Fibroblast of peridontal ligament (primary cell): ENCODE measurements around the gene COPB2.

Experiments used
- DNase-seq: peaks from one replicate; pipeline ENCODE4 v3.0.0-alpha.2; 2010; ENCODE audit errors: extremely low read depth

Gene COPB2

DNA sequence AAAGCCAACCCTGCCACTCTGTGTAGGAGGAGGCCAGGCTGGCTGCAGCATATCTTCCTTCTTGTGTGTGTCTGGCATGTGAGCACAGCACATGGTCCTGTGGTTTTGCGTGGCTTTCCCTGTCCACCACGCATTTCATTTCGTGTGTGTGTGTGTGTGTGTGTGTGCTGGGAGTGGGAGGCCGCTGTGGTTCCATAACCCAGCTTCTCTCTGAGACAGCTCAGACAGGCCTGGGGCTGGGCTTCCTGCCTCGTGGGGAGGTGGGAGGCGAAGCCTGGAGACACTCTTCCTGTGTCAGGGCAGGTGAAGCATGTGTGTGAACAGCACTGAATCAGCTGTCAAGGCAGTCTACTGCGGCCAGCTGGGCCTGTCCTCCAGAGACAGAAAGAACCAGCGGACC lies 61.6 kb downstream of the COPB2 start:
- DNase-seq, result no peak

DNA sequence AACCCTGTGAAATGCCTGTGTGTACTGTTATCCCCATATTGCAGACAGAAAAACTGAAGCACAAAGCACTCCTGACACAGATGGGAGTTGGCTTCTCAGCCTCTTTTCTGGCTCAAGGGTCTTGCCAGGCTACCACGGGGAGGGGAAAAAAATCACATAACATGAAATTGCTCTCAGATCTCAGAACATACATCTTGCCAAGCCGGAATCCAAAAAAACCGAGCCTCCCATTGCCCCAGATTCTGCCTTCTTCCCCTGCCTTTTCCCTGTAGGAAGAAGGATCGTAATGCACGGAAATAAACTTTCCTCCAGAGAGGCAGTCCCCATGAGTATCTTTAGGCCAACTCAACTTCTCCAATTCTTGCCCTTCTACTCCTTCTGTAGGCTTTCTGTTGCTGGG lies 62.2 kb downstream of the COPB2 start:
- no peak for DNase-seq

DNA sequence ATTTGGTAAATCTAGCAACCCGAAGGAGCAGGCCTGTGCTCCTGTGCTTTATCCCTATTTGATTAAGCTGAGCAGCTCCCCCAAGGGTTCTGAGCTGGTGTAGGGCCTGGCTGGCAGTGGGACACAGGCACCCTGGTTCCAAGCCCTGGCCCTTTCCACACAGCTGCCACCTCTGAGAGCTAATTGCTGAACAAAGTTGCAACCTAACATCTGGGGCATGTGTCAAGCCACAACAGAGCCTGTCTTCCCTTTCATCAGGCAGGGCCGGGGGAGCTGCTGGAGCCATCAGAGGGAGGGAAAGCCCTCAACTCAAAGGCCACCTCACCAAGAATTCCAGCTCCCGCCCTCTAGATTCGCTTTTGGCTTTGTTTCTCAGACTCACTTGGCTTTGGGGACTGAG lies 62.7 kb downstream of the COPB2 start:
- no peak for DNase-seq

DNA sequence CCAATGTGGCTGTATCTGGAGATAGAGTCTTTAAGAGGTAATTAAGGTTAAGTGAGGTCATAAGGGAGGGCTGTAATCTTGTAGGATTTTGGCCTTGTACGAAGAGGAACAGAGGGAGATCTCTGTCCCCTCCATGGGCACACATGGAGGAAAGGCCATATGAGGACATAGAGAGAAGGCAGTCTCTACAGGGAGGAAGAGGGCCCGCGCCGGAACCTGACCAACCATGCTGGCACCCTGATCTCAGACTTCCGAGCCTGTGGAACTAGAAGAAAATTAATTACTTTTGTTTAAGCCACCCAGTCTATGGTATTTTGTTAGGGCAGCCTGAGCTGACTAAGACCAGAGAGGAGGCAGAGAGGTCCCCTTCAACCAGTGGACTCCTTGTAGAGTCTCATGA lies 63.3 kb downstream of the COPB2 start:
- DNase-seq, result no peak

DNA sequence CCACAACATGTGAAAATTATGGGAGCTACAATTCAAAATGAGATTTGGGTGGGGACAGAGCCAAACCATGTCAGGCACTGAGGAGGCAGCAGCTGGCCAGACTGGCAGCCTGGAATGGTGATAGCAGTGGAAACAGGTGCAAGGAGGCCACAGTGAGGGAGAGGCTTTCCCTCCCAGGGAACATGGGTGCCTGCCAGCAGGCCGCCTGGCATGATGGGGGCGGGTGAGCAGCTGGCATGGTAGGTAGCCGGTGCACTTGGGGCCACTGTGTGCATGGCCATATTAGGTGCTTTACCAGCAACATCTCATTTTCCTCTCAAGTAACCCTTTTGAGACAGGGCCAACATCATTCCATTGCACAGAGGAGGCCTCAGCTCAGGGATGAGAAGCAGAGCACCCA lies 63.9 kb downstream of the COPB2 start:
- no peak for DNase-seq

DNA sequence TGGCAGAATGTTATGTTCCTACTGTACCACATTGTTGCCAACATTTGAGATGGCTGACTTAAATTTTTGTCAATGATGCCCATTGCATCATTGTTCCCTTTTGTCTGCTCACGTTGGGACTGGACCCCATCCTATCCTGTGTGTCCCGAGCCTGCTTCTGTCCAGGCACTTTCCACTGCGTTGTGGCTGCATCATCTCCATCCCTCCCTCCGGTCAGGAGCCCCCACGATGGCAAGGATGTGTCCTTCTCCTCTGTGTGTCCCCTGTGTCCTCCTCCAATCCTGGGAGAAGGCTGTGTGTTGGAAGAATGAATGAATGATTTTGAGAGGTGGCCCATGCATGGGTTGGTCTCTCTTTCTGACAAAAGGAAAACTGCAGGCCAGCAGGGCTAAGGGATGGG lies 65.0 kb downstream of the COPB2 start:
- DNase-seq, result no peak

DNA sequence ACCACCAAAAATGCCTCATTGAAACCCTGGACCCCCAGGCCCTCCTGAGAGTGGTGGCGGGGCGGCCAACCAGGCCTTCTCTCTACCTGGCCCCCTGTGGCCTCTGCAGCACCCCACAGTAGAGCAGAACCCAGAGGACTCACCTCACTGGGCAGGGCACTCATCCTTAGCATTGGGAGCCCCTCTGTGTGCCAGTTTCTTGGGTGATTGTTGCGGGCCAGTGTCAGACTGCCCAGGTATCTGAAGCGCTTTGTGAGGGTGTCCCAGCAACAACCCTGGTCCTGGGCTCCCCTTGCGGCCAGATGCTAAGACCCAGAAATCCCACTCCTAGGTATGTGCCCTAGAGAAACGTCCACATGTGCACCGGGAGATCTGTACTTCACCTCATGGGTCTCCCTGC lies 66.3 kb downstream of the COPB2 start:
- no peak for DNase-seq

DNA sequence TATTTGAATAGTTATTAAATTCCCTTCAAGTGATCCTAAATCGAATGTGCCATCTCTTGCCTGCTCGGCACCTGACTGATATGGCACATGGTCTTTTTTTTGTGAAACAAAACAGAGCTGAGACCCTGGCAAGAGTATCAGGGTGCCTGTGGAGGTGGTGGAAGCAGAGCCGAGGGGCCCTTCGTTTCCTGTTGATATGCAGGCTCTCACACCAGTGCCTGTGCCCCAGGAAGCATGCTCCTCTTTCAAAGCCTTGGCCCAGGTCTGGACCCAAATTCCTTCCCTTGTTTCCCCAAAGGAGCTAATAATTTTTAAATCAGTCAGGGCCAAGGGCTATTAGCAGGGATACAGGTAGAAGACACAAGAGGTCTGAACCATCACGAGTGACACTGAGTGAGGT lies 67.1 kb downstream of the COPB2 start:
- DNase-seq, result no peak

DNA sequence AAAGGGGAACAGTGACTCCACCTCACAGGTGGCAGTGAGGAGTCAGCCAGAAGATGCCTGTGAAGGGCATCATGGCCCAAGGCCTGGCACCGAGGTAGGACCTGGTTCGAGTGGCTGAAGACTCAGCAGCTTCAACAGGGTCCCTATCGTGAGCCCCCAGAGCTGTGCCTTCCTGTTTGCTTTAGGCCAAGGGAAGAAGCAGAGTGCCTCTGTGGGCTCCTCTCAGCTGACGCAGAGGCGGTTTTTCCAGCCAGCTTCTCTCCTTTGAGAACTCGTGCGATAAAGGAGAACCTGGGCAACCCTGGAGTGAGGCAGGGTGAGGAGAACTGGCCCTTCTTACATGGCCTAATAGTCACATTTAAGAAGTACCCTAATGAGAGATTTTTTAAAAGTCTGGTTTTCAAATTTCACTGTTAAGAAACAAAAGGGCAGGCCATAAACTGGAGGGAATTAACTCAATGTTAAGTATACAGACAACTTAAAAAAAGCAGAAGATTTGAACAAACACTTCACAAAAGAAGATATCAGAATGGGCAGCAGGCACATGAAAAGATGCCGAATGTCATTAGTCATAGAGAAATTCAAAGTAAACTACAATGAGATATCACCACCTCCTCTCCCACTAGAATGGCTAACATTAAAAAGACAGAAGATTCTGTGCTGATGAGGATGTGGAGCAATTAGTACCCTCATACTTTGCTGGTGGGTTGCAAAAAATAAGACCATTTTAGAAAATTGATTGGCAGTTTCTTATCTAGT lies 68.7 kb downstream of the COPB2 start:
- no peak for DNase-seq

DNA sequence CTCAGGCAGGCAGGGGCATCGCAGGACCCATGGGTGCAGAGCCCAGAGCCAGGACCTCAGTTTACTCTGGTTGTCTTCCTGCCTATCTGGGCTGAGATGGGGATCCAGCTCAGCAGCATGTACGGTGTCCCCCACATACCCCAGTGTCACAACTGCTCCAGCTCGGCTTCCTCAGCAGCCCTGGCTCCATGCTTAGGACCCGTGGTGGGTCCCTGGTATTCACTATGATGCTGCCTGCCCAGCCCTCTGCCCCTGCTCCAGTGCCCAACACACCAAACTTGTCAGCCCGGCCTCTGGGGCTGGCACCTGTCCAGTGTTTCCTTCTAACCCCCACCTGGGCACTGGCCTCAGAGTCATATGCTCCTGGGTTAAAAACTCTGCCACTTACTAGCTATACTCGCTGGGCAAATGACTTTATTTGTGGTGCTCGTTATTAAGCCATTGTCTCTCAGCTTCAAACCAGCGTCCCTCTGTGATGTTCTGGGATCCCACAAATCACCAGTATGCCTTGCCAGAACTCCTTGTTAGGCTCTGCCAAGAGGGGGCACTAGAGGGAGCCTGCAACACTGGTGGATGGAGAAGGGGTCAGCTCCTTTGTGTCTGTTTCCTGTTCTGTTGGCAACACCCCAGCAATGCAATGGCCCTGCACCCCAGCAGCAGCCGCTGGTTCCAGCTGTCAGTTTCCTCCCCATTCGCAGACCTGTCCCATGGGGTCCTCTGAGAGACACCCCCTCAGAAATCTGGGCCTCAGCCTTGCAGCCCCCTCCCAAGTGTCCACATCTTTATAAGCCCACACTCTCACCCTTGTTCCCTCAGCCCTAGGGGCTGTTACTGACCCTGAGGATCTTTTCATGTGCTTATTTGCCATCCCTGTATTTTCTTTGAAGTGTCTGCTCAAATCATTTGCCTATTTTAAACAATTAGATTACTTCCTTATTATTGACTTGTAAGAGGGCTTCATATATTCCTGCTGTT lies 69.7 kb downstream of the COPB2 start:
- DNase-seq, result no peak

DNA sequence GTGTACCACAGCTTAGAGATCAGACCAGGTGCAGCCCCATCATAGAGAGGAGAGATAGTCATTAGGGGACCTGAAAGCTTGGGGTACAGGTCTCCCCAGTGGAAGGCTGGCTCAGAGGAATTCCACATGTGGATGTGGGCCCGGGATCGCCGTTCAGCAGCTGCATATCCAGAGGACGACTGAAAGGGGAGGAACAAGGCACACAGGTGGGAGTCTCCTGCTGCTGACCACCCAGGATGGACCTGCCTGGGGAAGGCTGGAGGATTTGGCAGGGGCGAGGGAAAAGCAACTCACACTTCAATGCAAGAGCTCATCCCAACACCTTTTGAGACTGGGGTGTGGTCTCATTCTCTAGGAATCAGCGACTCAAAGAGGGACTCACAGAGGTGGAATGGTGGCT lies 70.6 kb downstream of the COPB2 start:
- no peak for DNase-seq

DNA sequence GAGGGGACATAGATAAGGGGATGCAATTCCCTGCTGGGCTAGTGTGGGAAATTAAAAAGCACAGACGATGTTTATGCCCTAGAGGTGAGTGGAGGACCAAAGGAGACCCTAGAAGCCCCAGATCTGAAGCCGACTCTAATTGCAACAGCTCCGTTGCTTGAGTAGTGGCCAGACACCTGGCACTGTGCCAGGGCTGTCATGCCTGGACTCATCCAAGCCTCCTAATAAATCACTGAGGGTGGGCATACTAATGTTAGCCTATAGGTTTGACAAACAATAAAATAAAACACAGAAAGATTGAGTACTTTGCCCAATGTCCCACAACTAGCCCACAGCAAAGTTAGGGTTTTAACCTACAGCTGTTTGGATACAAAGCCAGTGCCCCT lies 71.0 kb downstream of the COPB2 start:
- DNase-seq, result no peak

DNA sequence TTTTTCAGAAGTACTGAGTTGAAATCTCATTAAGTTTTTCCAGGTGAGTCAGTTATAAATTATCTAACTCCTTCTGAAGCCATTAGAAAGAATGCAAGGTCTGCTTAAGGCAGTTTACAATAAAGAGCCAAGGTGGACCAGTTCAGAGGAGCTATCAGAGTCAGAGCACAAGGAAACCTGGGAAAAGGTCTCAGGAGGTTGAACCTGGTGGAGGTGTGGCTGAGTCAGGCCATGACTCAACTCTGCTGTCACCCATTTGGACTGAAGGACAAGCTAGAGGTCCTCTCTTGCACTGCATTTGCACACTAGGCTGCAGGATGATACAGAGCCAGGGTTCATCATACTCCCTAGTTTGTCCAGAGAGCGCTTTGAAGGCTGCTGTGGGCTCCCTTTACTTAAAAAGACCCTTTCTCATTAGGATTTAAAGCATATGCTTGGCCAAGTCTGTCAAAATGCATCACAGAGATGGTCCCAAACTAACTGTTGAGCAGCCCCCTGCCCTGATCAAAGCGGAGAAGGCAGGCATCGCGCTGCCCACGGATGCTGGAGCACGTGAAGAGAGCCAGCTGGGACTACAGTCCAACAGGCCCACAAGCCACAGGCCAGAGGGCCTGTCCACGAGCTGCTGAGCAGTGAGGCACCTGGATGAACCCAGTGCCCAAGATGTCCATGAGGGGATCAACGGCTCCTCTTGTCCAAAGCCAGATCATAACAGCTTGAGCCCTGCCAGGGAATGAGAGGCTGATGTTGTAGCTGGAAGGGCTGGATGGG lies 71.6 kb downstream of the COPB2 start:
- DNase-seq, result no peak

DNA sequence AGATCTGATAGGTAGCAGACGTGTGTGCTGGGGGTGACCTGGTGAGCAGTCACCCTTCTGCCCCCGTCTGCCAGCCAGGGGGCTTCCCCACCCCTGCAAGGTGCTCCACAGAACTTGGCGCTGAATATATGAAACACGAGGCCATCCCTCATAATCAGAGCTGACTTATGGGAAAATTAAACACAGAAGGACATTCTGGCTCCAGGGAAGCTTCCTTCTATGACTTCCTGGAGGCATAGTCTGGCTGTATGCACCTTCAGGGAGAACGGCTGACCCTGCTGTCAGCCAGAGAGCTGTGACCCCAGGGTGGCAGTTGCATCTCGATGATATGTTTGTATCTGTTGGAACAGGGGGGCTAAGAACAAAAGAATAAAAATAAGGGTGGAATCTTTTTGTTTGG lies 72.2 kb downstream of the COPB2 start:
- DNase-seq, result no peak

DNA sequence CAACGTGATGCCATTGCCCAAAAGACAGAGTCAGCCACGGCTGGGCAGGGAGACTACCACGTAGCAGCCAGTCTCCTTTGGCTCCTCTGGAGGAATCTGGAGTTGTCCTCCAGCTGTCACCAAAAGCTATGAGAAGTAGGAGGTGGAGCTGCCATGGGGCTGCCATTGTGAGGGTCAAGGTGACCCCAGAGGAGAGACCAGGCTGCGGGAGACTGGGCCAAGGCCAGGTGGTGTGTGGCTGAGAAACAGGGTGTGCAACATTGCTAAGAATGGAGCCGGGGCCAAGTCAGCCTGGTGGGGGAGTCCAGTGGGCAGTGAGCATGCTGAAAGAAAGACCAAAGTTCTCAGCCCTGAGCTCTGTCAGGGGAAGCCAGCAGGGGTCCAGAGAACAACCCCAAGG lies 75.5 kb downstream of the COPB2 start:
- no peak for DNase-seq

DNA sequence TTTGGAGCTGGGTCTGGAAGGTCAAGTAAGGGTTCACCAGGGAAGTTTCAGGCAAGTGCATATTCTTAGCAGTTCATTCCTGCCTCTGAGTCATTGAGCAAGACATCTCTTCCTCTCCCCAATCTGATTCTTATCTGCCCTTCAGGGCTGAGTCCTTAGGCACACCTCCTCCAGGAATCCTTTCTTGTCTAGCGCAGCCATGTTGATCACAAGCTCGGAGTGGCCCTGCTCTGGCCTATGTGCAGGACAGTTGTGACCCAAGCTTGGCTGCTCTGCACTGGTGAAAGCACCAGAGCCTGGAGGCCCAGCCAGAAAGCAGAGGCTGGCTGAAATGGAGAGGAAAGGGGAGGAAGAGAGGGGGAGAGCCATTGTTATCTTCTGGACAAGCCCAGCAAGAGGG lies 76.5 kb downstream of the COPB2 start:
- no peak for DNase-seq

DNA sequence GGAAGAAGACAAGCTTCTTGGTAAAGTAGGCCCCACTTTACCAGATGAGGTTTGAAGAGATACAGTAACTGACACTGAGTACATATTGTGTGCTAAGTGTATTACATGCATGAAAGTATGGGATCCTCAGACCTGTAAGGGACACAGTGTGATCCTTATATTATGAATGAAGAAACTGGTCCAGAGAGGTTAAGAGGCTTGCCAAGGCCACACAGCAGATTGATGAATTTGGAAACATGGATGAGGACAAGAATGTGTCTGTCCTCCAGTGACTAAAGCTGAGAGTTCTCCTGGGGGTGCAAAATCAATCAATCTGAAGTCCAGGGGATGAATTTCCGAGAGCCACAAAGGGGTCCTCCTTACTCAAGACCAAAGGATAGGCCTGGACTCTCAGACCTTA lies 77.0 kb downstream of the COPB2 start:
- DNase-seq, result no peak

DNA sequence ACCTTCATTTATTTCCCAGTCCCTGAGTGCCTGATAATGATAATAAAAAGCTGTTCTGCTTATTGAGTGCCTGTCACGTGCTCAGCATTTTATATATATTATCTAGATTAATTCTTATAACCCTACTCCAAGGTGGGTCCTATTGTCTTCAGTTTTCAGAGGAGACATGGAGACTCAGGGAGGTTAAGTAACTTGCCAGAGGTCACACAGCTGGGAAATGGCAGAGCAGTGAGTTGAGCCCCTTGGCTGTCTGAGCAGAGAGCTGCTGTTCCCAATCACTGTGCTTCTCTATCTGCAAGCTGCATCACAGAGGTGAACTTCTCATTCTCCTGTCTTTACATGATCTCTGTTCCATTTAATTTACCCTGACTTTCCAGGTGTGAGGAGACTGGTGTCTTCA lies 77.9 kb downstream of the COPB2 start:
- no peak for DNase-seq

DNA sequence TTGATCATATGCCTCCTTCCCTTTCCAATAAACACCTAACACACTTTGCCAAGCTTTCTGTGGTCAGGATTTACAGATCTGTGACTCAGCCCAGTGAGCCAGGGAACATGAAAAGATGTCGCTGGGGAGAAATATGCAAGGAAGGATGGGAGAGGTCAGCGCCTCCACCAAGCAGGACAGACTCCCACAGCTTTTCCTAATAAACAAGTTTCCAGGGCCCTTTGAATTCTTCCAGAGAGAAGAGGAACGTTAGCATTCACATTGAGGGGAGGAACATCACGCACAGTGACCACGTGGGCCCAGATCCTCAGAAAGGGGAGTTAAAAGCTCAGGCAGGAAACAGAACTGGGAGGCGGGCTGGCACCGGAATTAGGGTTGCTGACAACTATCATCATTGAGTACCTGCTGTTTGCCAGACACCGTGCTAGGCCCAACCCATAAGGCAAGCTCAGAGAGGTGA lies 78.9 kb downstream of the COPB2 start:
- peak; percentile 88 for DNase-seq

DNA sequence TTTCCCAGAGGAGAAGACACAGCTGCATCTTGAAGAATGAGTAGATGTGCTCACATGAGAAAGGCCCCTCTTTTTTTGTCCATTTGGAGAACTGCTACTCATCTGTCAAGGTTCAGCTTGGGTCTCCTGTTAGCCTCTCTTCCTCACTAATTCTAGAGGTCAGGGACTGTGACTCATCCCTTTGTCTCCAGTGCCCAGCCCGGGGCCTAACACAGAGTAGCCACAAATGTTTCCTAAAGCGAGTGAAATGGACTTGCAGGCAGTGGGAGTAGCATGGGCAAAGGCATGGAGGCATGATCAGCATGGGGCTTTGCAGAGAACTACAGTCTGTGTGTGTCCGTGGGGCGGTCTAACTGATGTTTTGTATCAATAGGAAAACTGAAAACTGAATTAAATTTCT lies 79.6 kb downstream of the COPB2 start:
- peak; percentile 36 for DNase-seq

DNA sequence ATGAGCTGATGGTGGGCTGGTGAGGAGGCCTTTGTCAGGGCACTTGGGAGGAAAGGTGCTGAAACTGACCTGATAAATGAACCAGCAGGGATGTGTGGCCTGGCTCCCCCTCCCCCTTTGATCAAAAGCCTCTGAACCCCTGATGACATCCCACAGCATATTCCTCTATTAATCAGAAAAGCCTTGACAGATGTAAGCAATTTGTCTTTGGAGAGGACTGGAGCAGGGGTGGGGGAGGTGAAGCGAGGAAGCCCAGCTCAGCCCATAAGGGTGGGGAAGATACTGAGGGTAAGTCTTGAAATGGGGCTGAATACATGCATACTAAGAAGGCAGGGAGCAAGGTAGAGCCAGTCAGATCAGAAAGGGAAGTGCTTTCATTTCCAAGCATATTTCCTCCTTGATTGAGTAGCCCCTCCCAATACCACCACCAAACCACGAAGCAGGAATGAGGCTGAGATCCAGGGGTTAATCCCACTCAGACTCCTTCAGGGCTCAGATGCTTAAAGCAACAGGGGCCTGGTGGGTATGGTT lies 80.3 kb downstream of the COPB2 start:
- DNase-seq, result peak; percentile 25

DNA sequence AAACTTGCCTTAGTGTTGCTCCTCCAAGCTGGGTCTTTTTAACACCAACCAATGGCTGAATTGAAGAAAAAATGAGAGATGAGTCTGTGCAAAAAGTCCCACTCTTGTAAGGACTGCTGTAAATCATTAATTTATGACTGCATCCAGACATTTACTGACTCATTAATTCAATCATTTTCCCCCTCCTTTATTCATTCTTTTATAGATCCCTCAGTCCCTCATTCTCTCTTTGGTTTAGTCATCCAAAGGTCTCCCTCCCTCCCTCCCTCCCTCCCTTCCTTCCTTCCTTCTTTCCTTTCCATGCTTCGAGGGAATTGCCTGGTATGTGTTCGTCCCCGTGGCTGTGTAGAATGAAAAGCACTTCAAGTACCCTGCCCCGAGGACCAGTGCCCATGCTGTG lies 80.9 kb downstream of the COPB2 start:
- no peak for DNase-seq
